Fibroblast of pulmonary artery (primary cell): Measurements from ENCODE around the gene PLS1.
"Not testable (repeated sequence)": the region's sequence is repeated elsewhere in the genome, so short reads cannot be mapped to it uniquely, and the experiment has no call there.

Source experiments
- DNase-seq: peaks from one replicate; pipeline ENCODE4 v3.0.0-alpha.2; 2010; ENCODE audit warnings: low read depth
- H3K4me3 ChIP-seq: replicated peaks from 2 replicates; pipeline ENCODE4 v1.5.1; 2011; ENCODE audit warnings: low read depth, mild to moderate bottlenecking, control low read depth, low read length, moderate library complexity
- CTCF ChIP-seq: IDR thresholded peaks from 2 replicates; pipeline ENCODE4 v1.5.1; 2011; ENCODE audit warnings: mild to moderate bottlenecking, control low read depth, low read length, inconsistent platforms; ENCODE audit errors: missing control alignments

The PLS1 gene

GRCh38 chr3:142706321-142707127 lies 110.3 kb downstream of the PLS1 start:
- peak; percentile 10 for DNase-seq
- TF ChIP-seq CTCF = no peak
- no peak overlapping the region for H3K4me3 ChIP-seq

DNA sequence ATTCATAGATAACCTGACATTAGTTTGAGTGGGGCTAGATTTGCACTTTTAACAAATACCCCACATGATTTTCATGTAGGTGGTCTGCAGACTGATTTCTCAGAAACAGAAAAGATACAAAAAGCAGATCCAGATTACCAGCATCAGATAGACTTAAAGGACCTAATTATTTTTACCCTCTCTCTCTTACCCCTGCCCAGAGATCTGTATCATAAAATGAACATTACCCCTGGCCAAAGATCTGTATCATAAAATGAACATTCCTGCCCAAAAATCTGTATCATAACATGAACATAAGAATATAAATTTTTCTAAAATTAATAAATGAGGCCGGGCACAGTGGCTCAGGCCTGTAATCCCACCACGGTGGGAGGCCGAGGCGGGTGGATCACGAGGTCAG lies 113.0 kb downstream of the PLS1 start:
- no peak for DNase-seq
- no peak overlapping the region for H3K4me3 ChIP-seq
- TF ChIP-seq CTCF = no peak

GRCh38 chr3:142714882-142715281 lies 118.7 kb downstream of the PLS1 start:
- DNase-seq = not testable (repeated sequence)

GRCh38 chr3:142716102-142716501 lies 119.9 kb downstream of the PLS1 start:
- no peak overlapping the region for H3K4me3 ChIP-seq
- TF ChIP-seq CTCF = no peak
- DNase-seq = no peak

More at GRCh38 chr3:142714882-142715281, 118.7 kb downstream of the PLS1 start:
- not testable (repeated sequence) for H3K4me3 ChIP-seq

DNA sequence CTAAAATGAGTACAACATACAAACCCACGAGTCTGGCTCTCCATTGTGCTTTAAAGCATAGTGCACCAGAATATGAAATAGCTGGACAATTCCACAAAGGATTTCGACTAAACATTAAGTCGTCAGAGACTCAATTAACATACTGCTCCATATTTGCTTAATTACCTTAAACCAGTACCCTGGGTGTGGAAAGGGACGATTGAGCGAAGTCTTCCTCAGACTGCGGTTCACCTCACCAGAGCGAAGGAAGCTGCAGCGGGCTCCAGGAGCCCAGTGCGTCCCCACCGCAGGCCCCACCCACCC lies 127.4 kb downstream of the PLS1 start:
- TF ChIP-seq CTCF = no peak
- peak overlapping the region; percentile 83 for H3K4me3 ChIP-seq
- DNase-seq = no peak

- H3K4me3 ChIP-seq = peak within 1 kb of the TSS; percentile 83
- TF ChIP-seq CTCF = no peak
- peak; percentile 78 for DNase-seq
Measured at GRCh38 chr3:142723968-142724681, 127.9 kb downstream of the PLS1 start, which contains the start of gene TRPC1. Gene TRPC1, plus strand, starts transcription at chr3:142724034. Its CDS starts 526 bp downstream, at chr3:142724560.

DNA sequence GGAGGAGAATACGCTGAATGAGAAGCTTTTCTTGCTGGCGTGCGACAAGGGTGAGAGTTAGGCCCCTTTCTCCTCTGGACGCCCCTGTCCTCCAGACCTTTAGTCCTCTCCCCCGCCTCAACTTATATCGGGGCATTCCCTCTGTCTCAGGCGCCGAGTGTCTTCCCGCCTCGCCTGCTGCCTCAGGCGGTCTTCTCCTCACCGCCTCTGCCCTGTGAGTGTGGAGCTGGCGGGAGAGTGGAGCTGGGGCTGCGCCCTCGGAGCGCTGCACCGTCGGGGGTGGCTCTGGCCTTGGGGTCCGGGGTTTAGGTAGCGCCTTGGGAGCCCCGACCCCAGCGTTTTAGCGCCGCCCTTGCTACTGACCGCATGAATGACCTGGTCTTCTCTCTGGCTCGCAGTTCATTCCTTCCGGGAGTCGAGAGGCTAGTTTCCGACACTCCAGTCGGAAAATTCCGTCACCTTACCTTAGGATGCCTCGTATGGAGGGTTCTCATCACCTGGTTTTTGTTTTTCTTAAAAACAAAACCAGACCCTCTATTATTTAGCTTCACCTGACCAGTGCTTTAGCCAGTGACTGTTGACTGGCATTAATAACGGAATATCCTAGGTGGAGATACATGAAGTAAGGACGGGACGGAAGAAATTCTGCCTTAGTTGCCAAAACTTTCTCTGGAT lies 128.6 kb downstream of the PLS1 start:
- DNase-seq = peak; percentile 23
- peak; percentile 6 for TF ChIP-seq CTCF
- peak overlapping the region; percentile 83 for H3K4me3 ChIP-seq
